Liver (tissue), 3 donors: ENCODE results near the gene VGLL4.

ENCODE experiments used
- CTCF ChIP-seq: fragments of 150-350 bp; IDR thresholded peaks from 2 replicates; pipeline ENCODE4 v1.5.1; 2017; ENCODE audit warnings: improper control_type of control experiment, low read depth, low read length; ENCODE audit not compliant: missing input control
- MAX ChIP-seq: IDR thresholded peaks from 2 replicates; pipeline ENCODE4 v1.6.1; 2016; ENCODE audit warnings: antibody characterized with exemption
- NR2F2 ChIP-seq: IDR thresholded peaks from 2 replicates; pipeline ENCODE4 v1.6.1; 2016; ENCODE audit warnings: antibody characterized with exemption
- RAD21 ChIP-seq, 2 donors: IDR thresholded peaks; 2 replicates each; pipeline ENCODE4 v1.6.1; 2016; ENCODE audit warnings: antibody characterized with exemption in 2 of 2, mild to moderate bottlenecking in 2 of 2
- donor health status: healthy.
- donor health status: healthy.

- TF ChIP-seq RAD21 (IDR thresholded peaks at IDR 0.05) (no peak), CTCF (no peak), MAX (no peak), NR2F2 (no peak)
Observed at GRCh38 chr3:11661827-11662226, 18.1 kb upstream of the VGLL4 start.
